A549 treated with GW870086 at 1 μM for 4 hours (cell line): Measurements from ENCODE around the gene KRT24. TPM values are rescaled to one million over a fixed set of nuclear protein-coding genes. Genes with fewer than 3 reads are reported as not detected.

Experiments
- total RNA-seq: library from RNA; stranded (reverse); fragments of 200-300 nt; extraction: Qiagen RNA extraction; gene quantifications from 5 replicates; pipeline ENCODE4 v1.2.3, GENCODE V29; 2022; ENCODE audit warnings: low read depth

Gene KRT24
- not detected in 5 replicates for total RNA-seq

DNA sequence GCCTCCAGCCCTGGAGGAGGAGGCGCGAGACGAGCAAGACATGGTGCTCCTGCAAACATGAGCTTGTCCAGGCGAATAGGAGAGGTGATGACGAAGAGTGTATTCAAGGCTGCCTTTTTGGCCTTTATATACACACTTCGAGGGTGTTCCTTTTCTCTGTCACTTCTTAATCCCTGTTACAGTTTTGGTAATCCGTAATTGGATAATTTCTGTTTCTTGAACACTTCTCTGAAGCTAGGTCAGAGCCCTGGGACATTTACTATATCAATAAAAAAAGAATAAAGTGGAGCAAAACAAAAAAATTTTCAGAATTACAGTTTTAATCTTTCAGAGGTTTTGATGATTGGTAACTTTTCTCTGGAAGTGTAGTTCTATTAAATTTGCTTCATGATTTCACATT lies at the start of gene KRT24:
Gene KRT24 (minus strand): TSS at position 101 of the 400 bp plus-strand sequence. CDS start 59 bp downstream, at position 42.

DNA sequence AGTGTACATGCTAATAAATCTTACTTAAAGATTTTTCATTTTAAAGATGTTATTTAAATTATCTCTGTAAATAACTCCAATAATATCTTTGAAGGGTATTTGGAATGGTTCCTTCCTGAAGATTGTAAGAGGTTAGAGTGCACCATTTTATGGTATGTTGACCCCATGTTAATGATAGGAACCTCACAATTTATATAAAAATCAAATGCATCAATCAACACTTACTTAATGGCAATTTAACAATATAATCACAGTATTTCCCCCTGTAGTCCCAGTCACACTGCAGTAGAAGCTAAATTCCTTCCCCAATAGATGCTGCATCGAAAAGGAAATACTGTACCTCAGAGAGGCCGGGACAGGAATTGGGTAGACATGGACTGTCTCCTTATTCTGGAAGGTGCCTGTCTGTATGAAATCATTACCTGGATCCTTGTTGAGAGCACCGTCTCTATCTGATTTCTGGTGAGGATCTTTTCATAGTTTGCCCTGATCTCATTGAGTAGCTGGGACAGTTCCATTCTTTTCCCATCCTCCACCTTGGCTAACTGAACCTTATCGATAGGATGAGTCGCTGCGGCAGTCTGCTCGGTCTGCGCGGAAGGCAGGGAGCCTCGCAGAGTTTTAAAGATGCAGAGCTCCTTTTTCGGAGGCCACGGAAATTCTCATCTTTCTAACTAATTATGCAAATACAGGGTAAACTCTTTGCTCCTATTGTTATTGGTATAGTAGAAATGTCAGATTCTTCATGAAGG lies 38.8 kb downstream of the KRT24 start, which contains the start of gene KRT222:
Gene KRT222 (minus strand): TSS at position 596 of the 752 bp plus-strand sequence. CDS start 78 bp downstream, at position 518.

Other genes with a start within 250 kb of the KRT24 start
- 186 to 238 TPM (median 217 TPM) in 5 replicates for gene TNS4, start 202.1 kb downstream of the KRT24 start, total RNA-seq
- 0.74 to 1.1 TPM (median 0.94 TPM) in 5 replicates for gene CCR7, start 138.3 kb downstream of the KRT24 start, total RNA-seq
- 100 to 115 TPM (median 110 TPM) in 5 replicates for gene SMARCE1, start 55.9 kb downstream of the KRT24 start, total RNA-seq
- gene KRT222, start 38.6 kb downstream of the KRT24 start, total RNA-seq, result 0.19 to 0.52 TPM (median 0.44 TPM) in 4 of 5 replicates, not detected in the other
- not detected in 5 replicates for gene KRT25, start 51.6 kb upstream of the KRT24 start, total RNA-seq
- not detected in 5 replicates for gene KRT26, start 68.4 kb upstream of the KRT24 start, total RNA-seq
- not detected in 5 replicates for gene KRT27, start 78.8 kb upstream of the KRT24 start, total RNA-seq
- gene KRT28, start 96.2 kb upstream of the KRT24 start, total RNA-seq, result not detected in 5 replicates
- 93.1 to 121 TPM (median 103 TPM) in 5 replicates for gene KRT10, start 118.9 kb upstream of the KRT24 start, total RNA-seq
- gene KRT12, start 163.5 kb upstream of the KRT24 start, total RNA-seq, result not detected in 5 replicates
- gene KRT20, start 181.5 kb upstream of the KRT24 start, total RNA-seq, result 0.10 to 0.53 TPM (median 0.27 TPM) in 5 replicates
- gene KRT23, start 233.9 kb upstream of the KRT24 start, total RNA-seq, result 0.14 to 0.19 TPM in 2 of 5 replicates, not detected in the others